Measurements from ENCODE around the gene RBM15. TPM values are rescaled to one million over a fixed set of nuclear protein-coding genes. Genes with fewer than 3 reads are reported as not detected.

The RBM15 gene
- total and polyA plus RNA-seq, 2 of the 4 experiments (the other 2 are of a cell fraction) = 6.3 to 31.7 TPM

- Histone ChIP-seq H3K9ac (ENCODE audit: low read depth, low read length) (no peak overlapping the region), H3K79me1 (ENCODE audit: low read depth in 1 of 2, low read length in 2 of 2) (no peaks in the 10 kb centered on the region), H3K4me3 (ENCODE audit: insufficient read depth, low read depth, low read length) (no peak overlapping the region), H3K9me3 (ENCODE audit: control insufficient read depth, insufficient read depth, low read length) (no peaks in the 10 kb centered on the region), H4K20me1 (ENCODE audit: insufficient read depth, low read length) (no peaks in the 10 kb centered on the region), H2BK120ac (ENCODE audit: low read depth, low read length) (no peak overlapping the region), H4K5ac (ENCODE audit: low read depth, low read length) (no peak overlapping the region), H3K14ac (replicated peaks; ENCODE audit: low read depth, low read length) (no peak overlapping the region), H3K9me1 (ENCODE audit: insufficient read depth, low read length) (no peaks in the 10 kb centered on the region), H2AFZ (replicated peaks; ENCODE audit: low read length, poor library complexity) (no peak overlapping the region), H3K4me2 (ENCODE audit: low read depth, low read length) (no peak overlapping the region), H3K56ac (ENCODE audit: extremely low read depth, insufficient read depth, low read length) (no peak overlapping the region), H2BK15ac (ENCODE audit: low read depth, low read length) (no peak overlapping the region), H3K23ac (ENCODE audit: low read depth, low read length) (no peak overlapping the region), H3K27me3 (ENCODE audit: control insufficient read depth, insufficient read depth, low read length) (peaks cover 31% of the 10 kb centered on the region), H2AK5ac (ENCODE audit: low read depth, low read length) (no peak overlapping the region), H2BK20ac (ENCODE audit: low read depth, low read length) (no peak overlapping the region), H2AK9ac (replicated peaks; ENCODE audit: low read depth, low read length, poor library complexity) (no peak overlapping the region), H4K8ac (ENCODE audit: low read depth in 2 of 2, low read length in 2 of 2) (no peak overlapping the region), H3K36me3 (ENCODE audit: control insufficient read depth, insufficient read depth, low read length) (no peaks in the 10 kb centered on the region), H3K4me1 (ENCODE audit: control insufficient read depth, insufficient read depth, low read length) (no peaks in the 10 kb centered on the region; the same call in 1 of the 2 replicates), H3K4ac (ENCODE audit: low read depth, low read length) (no peak overlapping the region), H2BK5ac (ENCODE audit: low read depth, low read length, poor library complexity, severe bottlenecking) (no peak overlapping the region), H4K91ac (ENCODE audit: insufficient read depth, low read depth, low read length) (no peak overlapping the region), H3K27ac (ENCODE audit: insufficient read depth, low read length) (no peak overlapping the region), H3K18ac (ENCODE audit: low read depth, low read length) (no peak overlapping the region)
- POLR2A ChIA-PET (ENCODE audit: unreplicated experiment) = no interaction called here
- TF ChIP-seq NFE2L2 (IDR thresholded peaks at IDR 0.05; ENCODE audit: low read depth, low read length) (no peak), MXI1 (IDR thresholded peaks at IDR 0.05; ENCODE audit: borderline replicate concordance, low read depth, low read length) (no peak), BHLHE40 (IDR thresholded peaks at IDR 0.05; ENCODE audit: low read depth, low read length) (no peak), FOS (IDR thresholded peaks at IDR 0.05; ENCODE audit: low read depth, low read length) (no peak), MAZ (IDR thresholded peaks at IDR 0.05; ENCODE audit: borderline replicate concordance, low read depth, low read length) (no peak), CTCF (conservative IDR thresholded peaks at IDR 0.05; ENCODE audit: low read depth, low read length) (no peak), RCOR1 (IDR thresholded peaks at IDR 0.05; ENCODE audit: insufficient replicate concordance, low read length) (no peak), RFX5 (IDR thresholded peaks at IDR 0.05; ENCODE audit: low read depth, low read length) (no peak), CHD1 (IDR thresholded peaks at IDR 0.05; ENCODE audit: low read depth, low read length) (no peak), CEBPB (IDR thresholded peaks at IDR 0.05; ENCODE audit: low read depth, low read length) (no peak), RAD21 (IDR thresholded peaks at IDR 0.05; ENCODE audit: low read length) (no peak), POLR2A (IDR thresholded peaks at IDR 0.05; ENCODE audit: low read depth, low read length) (no peak), MAFK (IDR thresholded peaks at IDR 0.05; ENCODE audit: low read depth, low read length) (no peak), ELK1 (IDR thresholded peaks at IDR 0.05; ENCODE audit: borderline replicate concordance, low read depth, low read length) (no peak), SMC3 (IDR thresholded peaks at IDR 0.05; ENCODE audit: low read depth, low read length) (no peak), USF2 (IDR thresholded peaks at IDR 0.05; ENCODE audit: low read depth, low read length) (no peak)
- intact Hi-C loops (cut with micrococcal nuclease) = no loop called here
- 50% methylated on average over 3 of the region's 3 CpGs; no CpG with 5 or more reads in 1 of the 2 experiments for WGBS, 2 experiments (ENCODE audit: extremely low coverage in 2 of 2, insufficient read length in 1 of 2)
- no TSS peak for BruUV-seq (replicated peaks)
- DNase-seq (no peak), ATAC-seq (ENCODE audit: low read depth) (no peak)
- in situ Hi-C loops (cut with MboI; ENCODE audit: low sequenced_read_pairs) = no loop called here
- CTCF ChIA-PET = interaction anchor here (0.6 kb wide), 1 partner anchor 1077 kb away, joined by 3 read pairs; no protein-coding TSS in a partner anchor
- dilution Hi-C loops (cut with HindIII; ENCODE audit: low sequenced_read_pairs, unreplicated experiment) = no loop called here
These were observed 36.3 kb upstream of the RBM15 start for GRCh38 chr1:110302836-110303235.

Data from IMR-90 (cell line).